Embryonic facial prominence (tissue), 1 donor: ENCODE data around the gene ABHD8.
A peak's percentile ranks its signal among the peaks of the same experiment; 100 is the strongest.

Experiments
- DNase-seq: peaks from one replicate; pipeline ENCODE4 v3.0.0-alpha.2; 2016; ENCODE audit errors: extremely low spot score

ABHD8 gene

DNA sequence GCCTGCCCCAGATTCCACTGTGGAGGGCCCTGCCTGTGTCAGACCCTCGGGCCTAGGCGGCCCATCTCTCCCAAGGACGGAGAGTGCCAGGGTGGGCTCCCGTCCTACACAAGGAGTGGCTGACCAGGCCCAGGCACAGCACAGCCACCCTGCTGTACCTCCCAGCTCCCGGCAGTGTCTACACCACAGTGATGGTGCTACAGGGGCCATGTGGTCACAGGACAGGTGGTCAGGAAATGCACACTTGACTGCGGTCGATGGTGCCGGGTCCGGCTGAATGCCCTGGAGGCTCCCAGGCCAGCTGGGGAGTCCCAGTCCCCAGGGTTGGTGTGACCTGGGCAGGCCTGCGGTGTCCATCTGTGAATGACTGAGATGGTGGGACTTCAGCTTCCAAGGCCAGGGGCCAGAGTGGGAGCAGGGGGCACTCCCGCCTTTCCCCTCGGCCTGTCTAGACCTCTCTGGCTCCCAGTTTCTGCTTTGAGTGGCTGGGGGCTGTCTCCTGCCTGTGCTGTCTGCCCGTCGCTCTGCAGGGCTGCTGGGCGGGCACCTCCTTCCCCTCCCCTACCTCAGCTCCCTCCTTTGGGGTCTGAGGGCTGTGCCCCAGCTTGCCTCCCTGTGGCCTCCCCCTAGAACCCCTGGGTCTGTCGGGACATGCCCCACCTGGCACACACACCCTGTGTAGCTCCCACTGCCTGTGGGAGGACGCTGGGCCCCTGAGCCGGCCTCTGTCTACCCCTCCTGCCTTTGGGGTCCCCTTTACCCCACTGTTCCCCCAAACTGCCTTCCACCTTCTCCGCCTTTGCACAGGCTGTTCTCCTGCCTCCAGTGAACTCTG is 18.6 kb upstream of the ABHD8 start:
- no peak for DNase-seq

DNA sequence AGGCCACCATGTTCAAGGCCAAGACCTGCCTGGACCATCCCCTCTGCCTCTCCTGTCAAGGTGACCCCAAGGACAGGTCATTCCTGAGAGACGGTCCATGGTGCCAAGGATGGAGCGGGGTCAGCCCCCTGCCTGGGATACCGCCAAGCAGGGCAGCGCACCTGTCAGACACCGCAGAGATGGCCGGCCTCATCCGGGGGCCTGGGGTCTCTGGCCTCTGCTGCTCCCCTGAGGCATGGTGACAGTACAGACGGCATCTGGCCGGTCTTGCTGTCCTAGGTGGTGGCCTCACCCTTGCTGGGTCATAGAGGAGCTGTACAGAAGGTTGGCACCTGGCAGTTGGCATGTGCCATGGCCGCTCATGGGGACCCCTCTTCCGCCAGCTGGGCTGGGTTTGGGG is 17.2 kb upstream of the ABHD8 start:
- DNase-seq = no peak

DNA sequence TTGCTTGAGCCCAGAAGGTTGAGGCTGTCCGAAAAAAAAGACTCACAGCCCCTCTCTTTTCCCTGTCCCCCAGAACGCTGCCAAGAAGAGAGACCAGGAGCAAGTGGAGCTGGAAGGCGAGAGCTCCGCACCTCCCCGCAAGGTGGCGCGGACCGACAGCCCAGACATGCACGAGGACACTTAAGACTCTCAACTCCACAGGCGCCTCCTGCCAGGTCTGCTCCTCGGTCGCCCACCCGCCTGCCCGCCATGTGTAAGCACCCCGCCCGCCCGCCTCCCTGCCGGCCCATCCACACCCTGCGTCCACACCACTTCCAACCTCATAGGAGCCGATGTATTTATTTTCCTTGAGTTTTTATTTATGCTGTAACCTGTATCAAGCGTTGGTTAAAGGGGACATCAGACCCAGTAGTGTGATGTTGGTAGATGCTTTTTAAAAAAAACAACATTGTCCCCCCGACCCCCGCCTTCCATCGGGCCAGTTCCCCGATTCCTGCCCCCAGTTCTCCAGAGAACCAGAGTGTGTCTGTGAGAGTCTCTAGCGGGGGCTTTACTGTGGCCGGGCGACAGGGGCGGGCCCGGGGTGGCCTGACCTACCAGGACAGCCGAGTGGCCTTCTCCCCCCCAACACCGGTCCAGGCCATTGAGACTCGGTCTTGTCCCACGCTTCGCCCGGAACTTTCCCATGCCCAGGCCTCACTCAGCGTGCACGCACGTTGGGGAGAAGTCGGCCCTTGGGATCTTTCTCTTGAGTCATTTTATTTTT is 16.4 kb upstream of the ABHD8 start:
- no peak for DNase-seq

DNA sequence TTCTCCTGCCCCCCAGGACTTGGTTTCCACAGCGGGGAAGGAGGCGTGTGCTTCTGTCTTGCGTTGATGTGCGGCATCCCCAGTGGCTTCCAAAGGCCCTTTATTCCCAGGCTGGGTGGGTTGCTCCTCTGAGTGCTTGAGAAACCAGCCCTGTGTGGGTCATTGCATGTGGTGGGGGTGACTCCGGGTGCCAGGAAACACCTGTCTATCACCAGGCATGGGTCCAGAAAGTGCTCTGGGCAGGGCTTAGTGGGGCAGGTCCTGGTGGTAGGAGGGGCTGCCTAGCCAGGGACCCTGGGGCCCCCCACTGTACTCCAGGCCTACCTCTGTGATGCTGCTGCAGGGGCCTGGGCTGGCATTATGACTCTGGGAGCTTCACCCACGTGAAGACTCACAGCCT is 15.7 kb upstream of the ABHD8 start:
- DNase-seq = no peak

DNA sequence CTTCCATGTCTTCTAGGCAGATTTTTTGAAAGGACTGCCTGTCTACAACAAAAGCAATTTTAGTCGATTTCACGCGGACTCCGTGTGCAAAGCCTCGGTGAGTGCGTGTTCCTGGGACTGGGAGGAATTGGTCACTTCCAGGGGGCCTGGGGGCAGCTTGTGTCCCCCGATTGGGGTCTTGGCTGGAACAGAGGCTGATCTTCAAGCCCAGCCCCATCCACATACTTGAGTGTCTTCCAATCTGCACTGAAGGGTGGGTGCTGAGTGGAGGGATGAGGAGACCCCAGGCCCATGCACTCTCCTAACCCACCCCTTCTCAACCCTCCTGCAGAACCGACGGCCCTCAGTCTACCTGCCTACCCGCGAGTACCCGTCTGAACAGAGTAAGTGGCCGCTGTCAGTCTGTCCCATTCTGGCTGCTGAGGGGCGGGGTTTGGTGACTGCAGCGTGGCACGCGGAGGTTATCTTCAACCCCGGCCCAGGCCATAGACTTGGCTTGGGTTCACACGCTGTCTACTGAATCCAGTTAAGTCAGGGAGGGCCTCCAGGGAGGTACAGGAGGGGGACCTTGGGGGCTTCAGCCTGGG is 10.9 kb upstream of the ABHD8 start:
- no peak for DNase-seq

DNA sequence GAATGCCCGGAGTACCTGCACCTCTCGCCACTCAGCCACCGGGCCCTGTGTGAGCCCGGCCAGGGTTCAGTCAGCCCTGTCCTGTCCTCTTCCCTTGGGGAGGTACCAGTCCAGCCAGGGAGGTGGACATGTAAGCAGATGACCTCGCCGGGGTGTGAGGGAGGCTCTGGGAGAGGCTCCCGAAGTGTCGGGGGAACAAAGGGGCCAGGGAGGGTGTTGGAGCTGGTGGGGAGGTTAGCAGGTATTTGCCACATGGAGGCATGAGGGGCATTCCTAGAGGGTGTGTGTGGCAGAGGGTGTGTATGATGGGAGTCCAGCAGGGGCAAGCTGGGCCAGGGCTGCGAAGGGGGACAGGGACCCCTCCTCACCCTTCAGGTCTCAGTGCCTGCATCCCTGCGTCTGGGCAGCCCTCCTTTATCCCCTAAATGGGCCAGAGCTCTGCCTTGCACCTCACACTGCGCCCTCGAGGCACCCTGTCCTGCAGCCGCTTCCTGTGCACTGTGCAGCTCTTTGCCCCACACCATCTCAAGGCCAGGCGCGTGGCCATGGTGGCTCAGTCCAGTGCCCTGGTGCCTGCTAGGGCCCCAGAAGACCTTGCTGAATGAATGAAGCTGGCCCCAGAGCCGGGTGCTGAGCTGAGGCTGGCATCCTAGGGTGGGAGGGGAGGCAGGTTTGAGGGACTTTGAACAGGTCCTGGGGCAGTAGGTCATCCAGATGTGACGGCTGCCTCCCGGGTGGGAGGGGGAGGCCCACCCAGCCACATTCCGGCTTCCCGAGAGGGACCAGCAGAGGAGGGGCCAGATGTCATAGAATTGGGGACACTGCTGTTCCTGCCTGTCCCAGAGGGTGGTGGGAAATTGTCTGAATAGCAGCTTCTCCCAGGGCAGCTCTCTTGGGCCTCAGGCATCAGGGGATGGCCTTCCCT is 9.2 kb upstream of the ABHD8 start:
- DNase-seq = no peak

DNA sequence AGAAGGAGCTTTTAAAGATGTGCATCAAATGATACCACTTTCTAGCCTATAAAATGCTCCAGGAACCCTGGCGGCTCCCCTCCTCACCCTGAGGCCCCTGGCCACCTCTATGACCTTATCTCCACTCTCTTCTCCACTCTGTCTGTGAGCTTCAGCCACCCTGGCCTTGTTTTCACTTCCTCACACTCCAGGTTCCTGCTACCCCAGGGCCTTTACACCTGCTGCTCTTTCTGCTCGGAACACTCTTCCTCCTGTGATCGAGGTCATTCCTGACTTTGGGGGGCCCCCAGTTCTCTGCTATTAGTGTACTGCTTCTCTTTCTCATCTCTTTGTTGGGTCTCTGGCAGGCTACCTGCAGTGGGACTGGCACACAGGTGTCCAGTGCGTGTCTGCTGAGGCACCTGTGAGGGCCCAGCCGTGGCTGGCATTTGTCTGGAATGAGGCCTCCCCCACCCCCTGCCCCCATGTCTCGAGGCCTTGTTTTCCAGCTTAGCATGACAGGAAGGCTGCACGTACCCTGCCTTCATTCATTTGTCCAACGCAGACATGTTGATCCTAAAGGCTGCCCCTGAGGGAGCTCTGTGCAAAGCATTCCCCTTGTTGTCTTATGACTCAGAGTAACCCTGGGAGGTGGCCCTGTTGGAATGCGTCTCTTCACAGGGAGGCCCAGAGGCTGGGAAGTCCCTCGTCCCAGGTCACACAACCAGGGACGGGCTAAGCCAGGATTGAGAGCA is 8.4 kb upstream of the ABHD8 start:
- no peak for DNase-seq

DNA sequence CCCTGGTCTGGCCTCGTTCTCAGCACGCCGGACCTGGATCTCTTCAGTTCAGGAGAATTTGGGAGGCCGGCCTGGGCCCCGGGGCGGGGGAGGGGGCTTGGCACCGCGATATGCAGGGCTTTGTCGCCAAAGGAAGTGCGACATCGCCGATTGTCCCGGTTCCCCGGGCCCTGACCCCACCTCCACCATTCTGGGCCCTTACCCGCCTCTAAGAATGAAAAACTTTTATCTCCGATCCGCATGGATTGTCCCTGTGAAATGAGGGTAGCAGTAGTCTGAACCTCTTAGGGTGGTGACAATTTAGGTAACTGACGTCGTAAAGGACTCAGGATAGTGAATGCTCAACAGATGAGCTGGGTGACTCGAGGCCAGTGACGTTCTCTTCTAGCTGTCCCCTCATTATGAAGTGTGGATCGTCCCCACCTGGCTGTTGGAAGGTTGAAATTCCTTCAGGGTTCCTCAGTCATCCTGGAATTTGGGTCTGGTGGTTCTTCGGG is 6.8 kb upstream of the ABHD8 start:
- no peak for DNase-seq

DNA sequence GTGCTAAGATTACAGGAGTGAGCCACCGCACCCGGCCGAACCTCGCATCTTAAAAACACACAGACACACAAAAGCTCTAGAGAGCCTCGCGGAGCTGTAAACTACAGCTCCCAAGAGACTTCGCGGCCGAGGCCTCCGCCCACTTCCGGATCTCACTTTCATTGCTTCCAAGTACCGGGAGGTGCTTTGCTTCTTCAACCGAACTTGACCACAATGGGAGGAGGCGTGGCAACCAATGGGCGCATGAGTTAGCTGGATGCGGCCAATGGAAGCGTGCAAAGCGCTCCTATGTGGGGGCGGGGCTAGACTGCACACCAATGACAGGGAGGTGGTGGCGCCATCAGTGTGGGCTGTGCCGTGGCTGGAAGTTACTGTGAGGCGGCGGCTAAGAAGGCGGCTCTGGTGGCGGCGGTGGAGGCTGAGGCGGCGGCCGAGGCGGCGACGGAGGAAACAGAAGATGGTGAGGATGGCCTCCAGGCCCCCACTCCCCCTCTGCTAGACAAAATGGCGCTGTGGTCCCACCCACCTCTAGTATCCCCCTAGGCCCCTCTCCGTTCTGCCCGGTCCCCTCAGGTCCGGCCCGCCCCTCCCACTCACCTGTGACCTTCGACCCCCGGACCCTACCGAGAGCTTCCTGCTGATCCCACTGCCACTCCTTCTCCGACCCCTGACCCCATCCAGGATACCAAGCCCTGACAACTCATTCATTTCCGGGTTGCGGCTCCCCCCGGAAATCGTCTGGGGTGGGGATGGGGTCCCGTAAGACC is 6.2 kb upstream of the ABHD8 start, which contains the start of gene DDA1:
Gene DDA1 (plus strand): TSS at position 366 of the 767 bp plus-strand sequence. CDS start 92 bp downstream, at position 458.
- peak; percentile 99 for DNase-seq

DNA sequence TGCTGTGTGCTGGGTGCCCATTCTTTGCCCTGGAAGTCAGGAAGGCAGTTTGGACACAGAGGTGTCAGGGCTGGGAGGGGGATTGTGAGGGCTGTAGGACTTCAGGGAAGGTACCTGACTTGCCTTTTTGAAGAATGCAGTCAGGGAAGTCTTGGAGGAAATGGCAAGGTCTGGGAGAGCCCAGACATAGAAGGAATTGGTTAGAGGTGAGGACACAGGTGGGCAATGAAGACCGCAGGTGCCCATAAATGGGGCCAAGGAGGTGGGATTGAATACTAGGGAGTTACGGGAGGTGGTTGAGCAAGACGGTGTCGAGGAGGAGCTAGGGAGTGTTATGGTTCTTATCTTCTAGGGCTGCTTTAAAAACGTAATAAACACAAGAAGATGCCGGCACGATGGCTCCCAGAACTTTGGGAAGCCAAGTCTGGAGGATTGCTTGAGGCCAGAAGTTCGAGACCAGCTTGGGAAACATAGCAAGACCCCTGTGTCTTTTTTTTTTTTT is 4.7 kb upstream of the ABHD8 start:
- DNase-seq = no peak

DNA sequence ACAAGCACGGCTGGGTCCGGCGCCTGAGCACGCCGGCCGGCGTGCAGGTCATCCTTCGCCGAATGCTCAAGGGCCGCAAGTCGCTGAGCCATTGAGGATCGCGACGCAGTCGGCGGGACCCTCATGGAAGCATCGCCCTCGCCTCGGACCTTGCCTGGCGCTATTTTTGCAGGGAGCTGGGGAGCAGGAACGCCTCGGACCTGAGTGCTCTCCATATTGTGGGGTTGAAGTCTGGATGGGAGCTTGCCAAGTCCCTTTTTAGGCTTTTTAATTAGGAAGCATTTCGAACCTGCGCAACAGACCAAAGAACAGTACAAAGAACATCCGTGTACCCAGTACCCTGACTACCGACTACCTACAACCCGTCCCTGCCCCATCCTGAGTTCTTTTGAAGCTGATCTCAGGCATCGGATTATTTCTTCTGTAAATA is 3.1 kb upstream of the ABHD8 start:
- DNase-seq = no peak

DNA sequence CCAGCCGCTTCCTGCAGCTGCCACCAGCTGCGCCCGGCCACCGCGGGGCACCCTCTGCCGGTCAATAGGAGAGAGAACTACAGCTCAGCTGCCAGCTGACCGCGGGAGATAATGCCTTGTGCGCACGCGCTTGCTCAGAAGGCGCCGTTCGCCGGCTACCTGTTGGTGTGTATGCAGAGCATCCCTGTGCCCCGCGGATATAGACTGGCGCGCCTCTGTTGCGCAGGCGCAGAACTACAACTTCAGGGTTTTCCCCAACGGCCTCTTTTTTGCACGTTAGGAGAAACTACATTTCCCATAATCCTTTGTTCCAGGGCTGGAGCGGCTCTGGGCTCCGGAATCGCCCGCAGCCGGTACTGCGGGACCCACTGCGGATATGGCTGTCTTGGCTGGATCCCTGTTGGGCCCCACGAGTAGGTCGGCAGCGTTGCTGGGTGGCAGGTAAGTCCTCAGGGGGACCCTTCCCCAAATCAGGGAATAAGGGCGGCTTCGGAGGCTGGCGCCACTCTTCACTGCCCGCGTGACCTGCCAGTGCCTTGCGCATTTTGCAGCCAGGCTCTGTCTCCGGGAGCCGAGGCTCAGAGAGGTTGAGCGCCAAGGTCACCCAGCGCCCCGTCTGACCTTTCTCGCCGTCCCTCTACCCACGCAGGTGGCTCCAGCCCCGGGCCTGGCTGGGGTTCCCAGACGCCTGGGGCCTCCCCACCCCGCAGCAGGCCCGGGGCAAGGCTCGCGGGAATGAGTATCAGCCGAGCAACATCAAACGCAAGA is 2.5 kb upstream of the ABHD8 start, which contains the start of gene MRPL34:
Gene MRPL34 (plus strand): TSS at position 356 of the 768 bp plus-strand sequence. CDS start 21 bp downstream, at position 377.
- DNase-seq = peak; percentile 92

DNA sequence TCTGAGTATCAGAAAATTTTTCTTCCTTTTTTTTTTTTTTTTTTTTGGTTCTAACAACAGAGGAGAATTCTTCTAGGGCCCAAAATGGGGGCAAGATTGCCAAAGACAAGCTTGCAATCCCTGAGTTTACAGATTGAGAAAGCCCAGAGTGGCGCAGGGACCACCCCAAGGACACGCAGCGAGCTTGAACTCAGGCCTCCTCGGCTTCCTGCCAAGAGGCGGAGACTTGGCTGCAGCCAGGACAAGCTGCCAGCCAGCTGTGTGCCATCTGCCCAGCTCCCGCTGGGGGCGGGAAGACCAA is 1.9 kb upstream of the ABHD8 start:
- no peak for DNase-seq

DNA sequence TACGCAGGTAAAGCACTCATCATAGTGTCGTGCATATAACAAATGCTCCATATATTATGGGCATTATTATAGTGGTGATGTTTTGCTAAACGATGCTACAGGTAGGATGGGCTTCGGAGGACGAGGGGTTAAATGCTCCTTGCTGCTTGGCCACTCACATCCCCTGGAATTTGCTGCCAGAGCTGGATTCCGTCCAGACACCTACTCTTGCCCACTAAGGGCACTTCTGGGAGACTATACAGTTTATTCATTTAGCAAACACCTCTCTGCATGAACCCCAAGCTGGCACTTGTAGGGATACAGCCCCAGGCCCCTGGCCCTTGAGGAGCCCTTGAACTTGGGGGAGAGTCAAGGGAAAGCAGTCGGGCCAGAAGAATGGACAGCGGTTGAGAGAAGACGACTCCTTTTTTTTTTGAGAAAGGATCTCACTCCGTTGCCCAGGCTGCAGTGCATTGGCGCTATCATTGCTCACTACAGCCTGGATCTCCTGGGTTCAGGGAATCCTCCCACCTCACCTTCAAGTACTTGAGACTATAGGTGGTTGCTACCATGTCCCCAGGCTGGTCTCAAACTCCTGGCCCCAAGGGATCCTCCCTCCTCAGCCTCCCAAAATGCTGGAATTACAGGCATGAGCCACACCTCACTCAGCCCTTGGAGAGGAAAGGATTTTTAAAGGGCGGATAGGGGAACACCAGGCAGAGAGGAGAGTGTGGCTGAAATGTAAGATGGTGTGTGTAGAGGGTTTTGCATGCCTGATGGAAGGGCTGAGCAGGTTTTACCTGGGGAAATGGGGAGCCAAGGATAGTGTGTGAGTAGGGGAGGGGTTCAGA is 1.4 kb upstream of the ABHD8 start:
- DNase-seq = no peak

DNA sequence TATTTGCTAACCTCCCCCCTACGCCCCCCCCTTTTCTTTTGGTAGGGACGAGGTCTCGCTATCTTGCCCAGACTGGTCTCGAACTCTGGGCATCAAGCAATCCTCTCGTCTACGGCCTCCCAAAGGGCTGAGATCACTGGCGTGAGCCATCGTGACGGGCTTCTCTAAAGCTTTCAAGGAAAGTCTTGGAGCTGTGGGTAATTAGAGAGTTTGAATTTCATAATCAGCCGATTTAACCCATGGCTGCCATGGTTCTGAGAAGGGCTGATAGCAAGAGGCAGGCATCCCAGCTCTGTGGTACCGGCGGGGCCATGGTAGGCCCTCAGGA is 679 bp upstream of the ABHD8 start:
- no peak for DNase-seq

DNA sequence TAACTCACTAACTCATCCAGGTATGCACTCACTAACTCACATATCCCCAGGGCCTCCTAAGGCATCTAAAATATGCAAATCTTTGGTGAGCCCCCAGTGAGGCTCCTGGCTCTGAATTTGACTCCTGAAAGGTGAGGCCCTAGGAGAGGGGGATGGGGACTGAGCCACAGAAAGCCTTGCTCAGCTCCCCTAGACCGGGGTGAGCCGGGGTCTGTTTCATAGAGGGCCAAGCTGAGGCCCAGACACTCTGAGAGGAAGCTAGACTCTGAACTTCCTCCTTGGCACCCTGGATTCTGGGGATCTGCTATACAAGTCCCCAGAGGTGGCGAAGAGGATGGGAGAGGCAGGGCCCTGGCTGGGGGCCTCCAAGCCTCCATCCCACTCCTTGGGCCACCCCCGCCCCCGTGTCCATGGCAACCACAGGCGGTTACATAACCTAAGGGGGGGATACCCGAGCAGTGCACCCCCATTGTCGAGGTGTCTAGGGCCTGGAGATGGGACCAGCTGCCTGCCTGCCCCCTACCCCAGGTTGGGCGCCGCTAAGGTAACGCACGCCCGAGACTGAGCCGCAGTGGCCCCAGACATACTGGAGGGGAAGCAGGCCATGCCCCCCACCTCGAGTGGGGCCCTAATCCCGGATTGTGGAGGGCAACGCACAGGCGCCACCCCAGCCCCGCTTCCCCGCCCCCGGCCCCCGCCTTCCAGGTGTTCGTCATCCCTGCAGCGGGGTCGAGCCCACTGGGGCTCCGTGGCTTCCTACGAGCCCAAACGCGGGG is 646 bp downstream of the ABHD8 start:
- no peak for DNase-seq

DNA sequence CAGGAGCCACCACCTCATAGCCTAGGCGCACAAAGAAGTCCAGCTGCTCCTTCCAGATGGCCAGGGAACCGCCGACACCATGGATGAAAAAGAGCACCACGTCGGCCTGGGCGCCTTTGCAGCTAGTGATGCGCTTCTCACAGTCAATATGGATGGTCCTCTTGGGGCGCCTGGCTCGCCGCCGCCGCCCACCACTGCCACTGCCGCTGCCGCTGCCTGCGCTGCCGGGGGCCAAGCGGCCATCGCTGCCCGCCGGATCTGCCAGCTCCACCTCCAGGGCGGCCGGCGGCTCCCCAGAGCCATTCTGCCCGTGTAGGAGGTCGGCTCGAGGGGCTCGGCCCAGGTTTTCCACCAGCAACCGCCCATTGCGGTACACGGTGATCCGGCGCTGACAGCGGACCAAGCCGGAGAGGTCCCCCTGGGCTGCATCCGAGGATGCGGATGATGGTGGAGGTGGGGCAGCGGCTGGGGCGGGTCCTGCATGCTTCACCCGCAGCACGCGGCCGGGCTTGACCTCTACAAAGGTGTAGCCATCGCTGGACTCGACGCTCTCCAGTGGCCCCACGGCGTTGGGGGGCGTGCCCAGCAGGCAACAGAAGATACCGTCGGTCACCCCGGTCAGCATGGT is 2.1 kb downstream of the ABHD8 start:
- no peak for DNase-seq
